Panc1 (cell line): ENCODE measurements around the gene CD48. TPM values are rescaled to one million over a fixed set of nuclear protein-coding genes. Genes with fewer than 3 reads are reported as not detected.

Experiments
- ATAC-seq: fragments of 200-7000 bp; cut with Tn5 transposase; 2 replicates; pipeline ENCODE4 v1.9.1; 2020; ENCODE audit warnings: mild to moderate bottlenecking, moderate library complexity
- BruUV-seq: library from RNA; stranded (reverse); fragments of 400-500 nt; replicated peaks from 2 replicates; lab custom pipeline; 2021; lab: Mats Ljungman, UMichigan
- CTCF ChIA-PET: fragments of 300-600 bp; sonication (Branson Sonifier 250); formaldehyde crosslinking; loops from one replicate; lab custom pipeline; 2022; ENCODE audit warnings: antibody characterized with exemption; lab: Charles Lee
- POLR2A ChIA-PET: fragments of 300-600 bp; sonication (Branson Sonifier 250); formaldehyde crosslinking; loops from one replicate; lab custom pipeline; 2022; ENCODE audit warnings: antibody characterized with exemption; lab: Charles Lee
- DNase-seq: peaks from one replicate; pipeline ENCODE4 v3.0.0-alpha.2; 2010; ENCODE audit warnings: low read depth, low spot score
- H3K27ac ChIP-seq: 2 replicates; pipeline ENCODE4 v1.5.1; 2011; ENCODE audit warnings: mild to moderate bottlenecking, low read length, inconsistent platforms
- H3K27me3 ChIP-seq: fragments of 200-500 bp; sonication (Bioruptor generic); 2 replicates; pipeline ENCODE4 v1.6.0; 2014; ENCODE audit warnings: low read length, inconsistent platforms; ENCODE audit not compliant: control insufficient read depth, insufficient read depth
- H3K36me3 ChIP-seq: fragments of 200-500 bp; sonication (Bioruptor generic); 2 replicates; pipeline ENCODE4 v1.5.1; 2014; ENCODE audit warnings: inconsistent platforms, mild to moderate bottlenecking, low read length, moderate library complexity; ENCODE audit not compliant: control insufficient read depth, insufficient read depth
- H3K4me1 ChIP-seq: 2 replicates; pipeline ENCODE4 v1.5.1; 2011; ENCODE audit warnings: inconsistent platforms, mild to moderate bottlenecking, low read length, moderate library complexity; ENCODE audit not compliant: control insufficient read depth, insufficient read depth
- H3K4me3 ChIP-seq, 2 experiments: 2 replicates each; pipeline ENCODE4 v1.5.1; 2011 to 2012; ENCODE audit warnings: low read depth in 2 of 2, low read length in 2 of 2, mild to moderate bottlenecking in 2 of 2, inconsistent platforms in 1 of 2, moderate library complexity in 1 of 2
- H3K9me3 ChIP-seq: fragments of 200-500 bp; sonication (Bioruptor generic); 2 replicates; pipeline ENCODE4 v1.5.1; 2014; ENCODE audit warnings: low read depth, mild to moderate bottlenecking, inconsistent platforms, low read length, moderate library complexity; ENCODE audit not compliant: control insufficient read depth, insufficient read depth
- CTCF ChIP-seq: fragments of 450-650 bp; IDR thresholded peaks from 2 replicates; pipeline ENCODE4 v1.5.1; 2017; ENCODE audit warnings: mild to moderate bottlenecking
- POLR2AphosphoS5 ChIP-seq: IDR thresholded peaks from 2 replicates; pipeline ENCODE4 v1.6.1; 2012; ENCODE audit warnings: mild to moderate bottlenecking, low read depth, low read length, moderate library complexity
- REST ChIP-seq, 2 experiments: IDR thresholded peaks; 2 replicates each; pipeline ENCODE4 v1.6.1; 2011 to 2012; ENCODE audit warnings: low read depth in 2 of 2, control low read depth in 1 of 2, low read length in 1 of 2, mild to moderate bottlenecking in 1 of 2, moderate library complexity in 1 of 2; ENCODE audit not compliant: insufficient read depth in 1 of 2
- SIN3A ChIP-seq: IDR thresholded peaks from 2 replicates; pipeline ENCODE4 v1.6.1; 2012; ENCODE audit warnings: low read depth, mild to moderate bottlenecking, low read length, moderate library complexity, borderline replicate concordance; ENCODE audit not compliant: insufficient read depth
- TCF7L2 ChIP-seq: IDR thresholded peaks from 2 replicates; pipeline ENCODE4 v1.6.1; 2011; ENCODE audit warnings: mild to moderate bottlenecking, low read depth, low read length, inconsistent platforms
- in situ Hi-C: cut with HindIII; loops from 2 replicates; pipeline ENCODE4 v1.10.0; 2016; ENCODE audit warnings: low sequenced_read_pairs, low pct_unique_long_range_greater_than_20kb
- intact Hi-C: fragments of 100-400 bp; cut with micrococcal nuclease; formaldehyde crosslinking; loops from one replicate; pipeline ENCODE4 v1.10.0; 2022; ENCODE audit not compliant: unreplicated experiment
- total RNA-seq: library from RNA; stranded (reverse); gene quantifications from one replicate; pipeline ENCODE4 v1.2.1, GENCODE V29; 2021; ENCODE audit not compliant: unreplicated experiment

The CD48 gene
- total RNA-seq, 1 experiment from 2014 or later, result 0.67 TPM

GRCh38 chr1:160756849-160757201 lies 45.2 kb upstream of the CD48 start:
- ATAC-seq, result no peak
- no peak for DNase-seq
- no peaks in the 10 kb centered on the region for H3K9me3 ChIP-seq
- no TSS peak for BruUV-seq
- intact Hi-C loops, result no loop called here
- no peak for TF ChIP-seq CTCF
- no peak for TF ChIP-seq SIN3A
- TF ChIP-seq REST (IDR thresholded peaks at IDR 0.05; ENCODE audit: insufficient read depth in 1 of 2, low read depth in 2 of 2, low read length in 1 of 2), result no peak
- no peak for TF ChIP-seq POLR2AphosphoS5
- no peak for TF ChIP-seq TCF7L2
- no peaks in the 10 kb centered on the region for H3K4me1 ChIP-seq
- POLR2A ChIA-PET, result no interaction called here
- peaks cover 7% of the 10 kb centered on the region; the same call in 1 of the 2 replicates for H3K27me3 ChIP-seq
- in situ Hi-C loops, result no loop called here
- H3K36me3 ChIP-seq, result no peaks in the 10 kb centered on the region
- H3K27ac ChIP-seq, result no peak overlapping the region
- H3K4me3 ChIP-seq, result no peak overlapping the region
- CTCF ChIA-PET, result no interaction called here

GRCh38 chr1:160755911-160756848 lies 44.6 kb upstream of the CD48 start:
- Histone ChIP-seq H3K4me1 (no peaks in the 10 kb centered on the region), H3K4me3 (no peak overlapping the region), H3K9me3 (no peaks in the 10 kb centered on the region), H3K27ac (no peak overlapping the region), H3K36me3 (no peaks in the 10 kb centered on the region), H3K27me3 (peaks cover 8% of the 10 kb centered on the region; the same call in 1 of the 2 replicates)
- intact Hi-C loops, result no loop called here
- TF ChIP-seq SIN3A, result no peak
- no peak for TF ChIP-seq REST (IDR thresholded peaks at IDR 0.05; ENCODE audit: insufficient read depth in 1 of 2, low read depth in 2 of 2, low read length in 1 of 2)
- TF ChIP-seq POLR2AphosphoS5, result no peak
- TF ChIP-seq CTCF, result no peak
- ATAC-seq, result no peak
- CTCF ChIA-PET, result interaction anchor here (0.7 kb wide), 1 partner anchor 154 kb away, joined by 3 read pairs; no protein-coding TSS in a partner anchor
- no TSS peak for BruUV-seq
- in situ Hi-C loops, result no loop called here
- POLR2A ChIA-PET, result no interaction called here
- no peak for DNase-seq
